HFF-Myc (cell line): ENCODE measurements around the gene KIF21B.

Experiments used
- DNase-seq: peaks from one replicate; pipeline ENCODE4 v3.0.0-alpha.2; 2011; ENCODE audit warnings: low read depth; ENCODE audit errors: extremely low read depth
- H3K4me3 ChIP-seq: replicated peaks from 2 replicates; pipeline ENCODE4 v1.5.1; 2011; ENCODE audit warnings: low read depth, mild to moderate bottlenecking, control low read depth, low read length
- TF ChIP-seq, protein P1 (sequence below): IDR thresholded peaks from 2 replicates; pipeline ENCODE4 v1.5.1; 2012; ENCODE audit warnings: mild to moderate bottlenecking, low read depth, low read length, control low read depth; ENCODE audit errors: missing control alignments

KIF21B gene

DNA sequence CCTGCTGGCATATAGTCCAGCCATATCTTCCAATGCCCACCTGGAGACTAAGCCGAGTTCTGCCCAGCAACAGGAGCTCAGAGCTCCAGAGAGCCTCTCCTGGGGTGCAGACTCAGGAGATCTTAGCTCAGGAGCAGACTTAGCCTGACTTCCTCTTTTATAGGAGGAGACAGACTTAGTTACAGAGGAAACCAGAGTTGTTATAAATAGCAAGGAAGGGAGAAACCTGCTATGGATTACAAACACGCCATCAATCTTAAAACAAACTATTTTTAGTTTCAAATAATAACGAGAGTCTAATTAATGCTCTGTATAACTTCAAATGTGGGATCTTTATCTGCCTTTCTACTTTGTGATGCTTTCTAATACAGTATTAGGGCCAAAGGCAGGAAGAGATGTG is 3.3 kb upstream of the KIF21B start:
- DNase-seq: no peak
- TF ChIP-seq, protein P1, sequence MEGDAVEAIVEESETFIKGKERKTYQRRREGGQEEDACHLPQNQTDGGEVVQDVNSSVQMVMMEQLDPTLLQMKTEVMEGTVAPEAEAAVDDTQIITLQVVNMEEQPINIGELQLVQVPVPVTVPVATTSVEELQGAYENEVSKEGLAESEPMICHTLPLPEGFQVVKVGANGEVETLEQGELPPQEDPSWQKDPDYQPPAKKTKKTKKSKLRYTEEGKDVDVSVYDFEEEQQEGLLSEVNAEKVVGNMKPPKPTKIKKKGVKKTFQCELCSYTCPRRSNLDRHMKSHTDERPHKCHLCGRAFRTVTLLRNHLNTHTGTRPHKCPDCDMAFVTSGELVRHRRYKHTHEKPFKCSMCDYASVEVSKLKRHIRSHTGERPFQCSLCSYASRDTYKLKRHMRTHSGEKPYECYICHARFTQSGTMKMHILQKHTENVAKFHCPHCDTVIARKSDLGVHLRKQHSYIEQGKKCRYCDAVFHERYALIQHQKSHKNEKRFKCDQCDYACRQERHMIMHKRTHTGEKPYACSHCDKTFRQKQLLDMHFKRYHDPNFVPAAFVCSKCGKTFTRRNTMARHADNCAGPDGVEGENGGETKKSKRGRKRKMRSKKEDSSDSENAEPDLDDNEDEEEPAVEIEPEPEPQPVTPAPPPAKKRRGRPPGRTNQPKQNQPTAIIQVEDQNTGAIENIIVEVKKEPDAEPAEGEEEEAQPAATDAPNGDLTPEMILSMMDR: no peak
- no peak overlapping the region for H3K4me3 ChIP-seq

DNA sequence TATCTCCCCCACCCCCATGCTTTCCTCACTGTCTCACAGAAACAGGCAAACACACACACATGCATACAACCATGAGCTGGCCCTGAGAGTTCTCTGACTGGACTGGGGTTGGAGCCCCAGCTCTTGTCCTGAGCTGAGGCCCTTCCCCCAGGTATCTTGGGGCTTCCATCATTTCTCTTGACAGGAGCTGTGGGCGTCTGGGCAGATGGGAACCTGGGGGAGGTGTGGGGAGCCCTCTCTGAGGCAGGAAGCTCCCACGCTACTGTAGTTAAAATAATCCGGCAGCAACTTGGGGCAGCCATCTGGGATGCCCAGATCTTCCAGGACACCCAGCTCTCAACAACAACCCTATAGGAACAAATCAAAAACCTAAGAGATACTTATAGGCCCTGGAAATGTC is 2.7 kb upstream of the KIF21B start:
- DNase-seq: no peak
- TF ChIP-seq, protein P1: no peak
- H3K4me3 ChIP-seq: no peak overlapping the region

GRCh38 chr1:201025571-201026002 is 2.1 kb upstream of the KIF21B start:
- no peak for DNase-seq
- TF ChIP-seq, protein P1: peak; percentile 36
- no peak overlapping the region for H3K4me3 ChIP-seq

GRCh38 chr1:201024625-201024998 is 1.1 kb upstream of the KIF21B start:
- DNase-seq: no peak
- no peak overlapping the region for H3K4me3 ChIP-seq
- TF ChIP-seq, protein P1: no peak

- no peak for DNase-seq
- TF ChIP-seq, protein P1: no peak
- H3K4me3 ChIP-seq: no peak overlapping the region
Measured at GRCh38 chr1:201023920-201024624, 558 bp upstream of the KIF21B start.

DNA sequence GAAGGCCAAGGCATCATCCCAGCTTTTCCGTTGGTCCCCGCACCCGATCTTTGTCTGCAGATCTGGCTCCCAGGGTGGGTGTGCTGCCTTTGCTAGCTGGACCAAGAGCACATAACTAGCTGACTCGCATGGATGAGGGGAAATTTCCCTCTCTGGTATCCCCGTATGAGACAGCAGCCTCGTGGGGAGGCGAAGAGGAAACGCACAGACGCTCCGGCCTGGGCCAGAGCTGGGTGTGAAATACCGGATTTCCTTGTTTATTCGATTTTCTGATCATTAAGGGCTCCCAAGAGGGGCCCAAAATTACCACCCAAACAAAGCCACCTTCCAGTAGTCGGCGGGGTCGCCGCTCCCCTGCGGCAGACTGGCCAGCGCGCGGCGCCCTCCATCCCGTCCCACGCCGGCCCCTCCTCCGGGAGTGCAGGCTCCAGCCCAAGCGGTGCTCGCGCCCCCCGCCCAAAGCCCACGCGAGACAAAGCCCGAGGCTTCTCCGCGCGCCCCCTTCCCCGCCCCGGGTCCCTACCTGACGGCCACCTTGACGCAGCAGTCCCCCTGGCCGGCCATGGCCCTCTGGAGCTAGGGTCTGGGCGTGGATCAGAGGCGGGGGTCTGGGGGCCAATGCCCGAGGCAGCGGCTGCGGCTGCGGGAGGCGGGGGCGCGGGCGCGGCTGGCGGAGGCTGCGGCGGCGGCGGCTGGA is 546 bp downstream of the KIF21B start:
- no peak for DNase-seq
- peak overlapping the region; percentile 28 for H3K4me3 ChIP-seq
- TF ChIP-seq, protein P1: no peak

GRCh38 chr1:201022493-201022819 is 1.1 kb downstream of the KIF21B start:
- DNase-seq: no peak
- TF ChIP-seq, protein P1: no peak
- no peak overlapping the region for H3K4me3 ChIP-seq
